Stimulated activated CD8-positive, alpha-beta memory T cell treated with anti-CD3 and anti-CD28 coated beads, Interleukin-4, amount 100 ng/mL, for 48 hours (primary cell): ENCODE data around the gene ZFPL1.
"Not testable (repeated sequence)": the region's sequence is repeated elsewhere in the genome, so short reads cannot be mapped to it uniquely, and the experiment has no call there.

ENCODE experiments used
- DNase-seq: peaks from one replicate; pipeline ENCODE4 v3.0.0-alpha.2; 2020

The ZFPL1 gene

DNA sequence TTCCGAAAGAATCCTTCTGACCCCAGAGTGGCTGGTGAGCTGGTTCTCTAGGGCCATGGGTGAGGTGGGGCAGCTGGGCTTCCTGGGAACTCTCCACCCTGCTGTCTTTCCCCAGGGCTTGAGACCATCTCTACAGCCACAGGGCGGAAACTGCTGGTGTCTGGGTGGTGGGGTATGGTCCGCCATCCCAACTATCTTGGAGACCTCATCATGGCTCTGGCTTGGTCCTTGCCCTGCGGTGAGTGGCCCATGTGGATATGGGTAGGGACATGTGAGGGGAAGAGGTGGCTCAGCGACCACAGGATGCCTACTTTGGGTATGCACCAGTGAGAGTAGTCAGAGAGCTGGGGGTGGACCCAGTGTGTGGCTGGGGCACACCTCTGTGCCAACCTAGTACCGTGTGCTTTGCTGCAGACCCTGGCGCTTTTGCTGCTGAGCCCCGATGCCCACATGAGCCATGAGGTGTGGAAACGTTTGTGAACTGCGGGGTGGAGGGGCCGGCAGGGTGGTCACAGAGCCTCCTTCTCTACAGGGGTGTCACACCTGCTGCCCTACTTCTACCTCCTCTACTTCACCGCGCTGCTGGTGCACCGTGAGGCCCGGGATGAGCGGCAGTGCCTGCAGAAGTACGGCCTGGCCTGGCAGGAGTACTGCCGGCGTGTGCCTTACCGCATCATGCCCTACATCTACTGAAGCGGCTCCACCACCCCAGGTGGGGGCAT lies 31.5 kb downstream of the ZFPL1 start:
- no peak for DNase-seq

DNA sequence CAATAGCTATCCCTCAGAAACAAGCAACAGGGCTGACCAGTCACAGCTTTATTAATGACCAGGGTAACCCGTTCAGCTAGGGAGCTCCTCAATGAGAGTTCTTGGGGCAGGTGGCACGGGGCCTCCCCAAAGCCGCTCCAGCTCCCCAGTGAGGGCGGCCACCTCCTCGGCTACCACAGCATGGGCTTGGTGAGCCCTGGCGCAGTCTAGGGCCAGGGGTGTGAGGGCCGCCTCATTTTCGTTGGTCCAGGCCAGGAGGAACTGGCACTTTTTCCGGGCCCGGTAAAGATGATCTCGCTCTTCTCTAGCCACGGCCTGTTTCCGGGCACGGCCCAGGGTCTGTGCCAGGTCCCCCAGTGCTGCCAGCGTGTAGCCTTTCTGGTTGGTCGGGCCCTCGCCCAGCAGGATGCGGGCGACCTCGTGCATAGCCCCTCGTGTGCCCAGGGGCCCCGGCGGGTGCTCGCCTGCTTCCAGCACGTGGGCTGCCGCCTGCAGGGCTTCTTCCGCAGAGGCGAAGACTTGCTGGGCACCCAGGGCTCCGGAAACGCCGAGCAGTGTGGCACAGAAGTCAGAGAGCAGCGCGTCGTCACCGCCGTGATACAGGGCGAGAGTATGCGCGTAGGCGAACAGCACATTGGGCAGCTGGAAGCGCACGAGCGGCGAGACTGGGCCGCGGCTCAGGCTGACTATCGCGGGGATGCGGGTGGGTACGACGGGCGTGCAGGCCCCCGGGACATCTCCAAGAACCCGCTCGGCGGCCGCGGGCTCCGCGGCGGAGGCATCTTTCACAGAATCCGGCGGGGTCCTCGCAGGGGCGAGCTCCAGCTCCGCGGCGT lies 32.6 kb downstream of the ZFPL1 start:
- DNase-seq = peak; percentile 76

DNA sequence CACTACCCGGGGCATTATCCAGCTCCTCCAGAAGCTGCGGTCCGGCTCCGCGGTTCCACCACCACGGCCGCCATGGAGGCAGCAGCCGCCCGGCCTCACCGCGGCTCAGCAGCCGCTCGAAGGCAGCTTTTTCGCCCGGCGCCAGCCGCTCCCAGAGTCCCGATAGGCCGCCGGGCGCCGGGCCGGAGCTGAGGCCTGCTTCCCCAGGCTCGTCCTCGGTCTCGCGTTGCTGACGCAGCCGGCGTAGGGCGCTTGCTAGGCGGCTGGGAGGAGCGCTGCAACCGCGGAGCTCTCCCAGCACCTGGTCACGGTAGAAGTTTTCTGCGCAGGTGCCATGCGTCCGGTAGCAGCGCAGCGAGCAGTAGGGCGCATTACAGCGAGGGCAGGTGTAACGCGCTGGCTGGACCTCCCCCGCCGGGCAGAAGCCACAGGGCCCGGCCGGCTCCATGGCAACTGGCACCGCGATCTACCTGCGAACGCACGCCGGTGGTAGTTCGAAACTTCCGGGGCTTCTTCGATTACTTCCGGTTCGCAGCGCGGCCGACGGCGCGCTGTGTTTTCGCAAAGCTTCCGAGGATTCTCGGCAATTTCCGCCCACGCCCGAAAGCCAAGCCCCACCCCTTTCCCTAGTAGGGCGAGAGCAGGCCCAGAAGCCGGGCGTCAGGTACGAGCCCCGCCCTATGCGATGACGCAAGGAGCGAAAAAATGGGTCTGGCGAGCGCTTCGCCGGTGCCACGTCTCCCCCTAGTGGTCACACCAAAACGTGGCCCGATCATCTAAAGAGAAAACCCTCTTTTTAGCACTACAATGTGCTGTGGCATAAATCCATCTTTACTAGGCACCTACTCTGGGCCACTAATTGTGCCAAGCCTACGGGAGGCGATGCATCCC lies 33.4 kb downstream of the ZFPL1 start, which contains the start of gene ZNHIT2:
ZNHIT2 (minus strand) TSS at position 496 of the 891 bp plus-strand sequence; CDS start at position 448, 48 bp downstream.
- DNase-seq = peak; percentile 100

DNA sequence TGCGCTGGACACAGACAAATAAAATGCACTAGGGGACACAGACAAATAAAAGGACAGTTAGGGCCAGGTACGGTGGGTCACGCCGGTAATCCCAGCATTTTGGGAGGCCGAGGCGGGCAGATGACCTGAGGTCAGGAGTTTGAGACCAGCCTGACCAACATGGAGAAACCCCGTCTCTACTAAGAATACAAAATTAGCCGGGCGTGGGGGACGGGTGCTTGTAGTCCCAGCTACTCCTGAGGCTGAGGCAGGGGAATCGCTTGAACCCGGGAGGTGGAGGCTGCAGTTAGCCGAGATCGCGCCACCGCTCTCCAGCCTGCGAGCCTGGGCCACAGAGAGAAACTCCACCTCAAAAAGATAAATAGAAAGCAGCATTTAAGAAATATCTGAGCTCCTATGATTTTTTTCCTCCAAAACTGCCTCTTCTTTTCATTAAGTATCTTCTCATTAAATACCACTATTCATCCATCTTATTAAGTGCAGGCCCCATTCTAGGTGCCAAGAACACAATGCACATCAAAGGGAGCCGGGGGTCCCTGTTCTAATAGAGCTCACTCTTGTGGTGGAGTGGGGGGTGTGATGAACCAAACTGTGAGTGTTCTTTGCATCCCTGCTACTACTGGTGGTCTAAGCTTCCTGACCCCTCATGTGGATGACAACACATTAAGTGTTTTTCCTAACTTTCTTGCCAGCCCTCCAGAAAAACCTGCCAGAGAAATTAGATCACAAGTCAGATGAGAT lies 34.2 kb downstream of the ZFPL1 start:
- no peak for DNase-seq

DNA sequence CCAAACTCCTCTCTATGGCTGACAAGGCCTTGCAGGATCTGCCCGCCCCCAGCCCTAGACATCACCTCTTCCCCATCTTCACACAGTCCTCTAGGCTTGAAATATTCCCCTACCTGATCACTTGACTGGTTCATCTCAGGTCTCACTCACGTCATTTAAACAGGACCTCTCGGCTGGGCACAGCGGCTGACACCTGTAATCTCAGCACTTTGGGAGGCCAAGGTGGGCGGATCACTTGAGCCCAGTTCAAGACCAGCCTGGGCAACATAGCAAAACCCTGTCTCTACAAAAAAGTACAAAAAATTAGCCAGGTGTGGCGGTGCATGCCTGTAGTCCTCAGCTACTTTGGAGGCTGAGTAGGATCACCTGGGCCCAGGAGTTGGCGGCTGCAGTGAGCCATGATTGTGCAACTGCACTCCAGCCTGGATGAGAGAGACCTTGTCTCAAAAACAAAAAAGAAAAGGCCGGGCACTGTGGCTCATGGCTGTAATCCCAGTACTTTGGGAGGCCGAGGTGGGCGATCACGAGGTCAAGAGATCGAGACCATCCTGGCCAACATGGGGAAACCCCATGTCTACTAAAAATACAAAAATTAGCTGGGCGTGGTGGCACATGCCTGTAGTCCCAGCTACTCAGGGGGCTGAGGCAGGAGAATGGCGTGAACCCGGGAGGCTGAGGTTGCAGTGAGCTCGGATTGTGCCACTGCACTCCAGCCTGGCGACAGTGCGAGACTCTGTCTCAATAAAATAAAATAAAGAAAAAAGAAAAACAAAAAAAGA lies 35.1 kb downstream of the ZFPL1 start:
- DNase-seq = not testable (repeated sequence)

DNA sequence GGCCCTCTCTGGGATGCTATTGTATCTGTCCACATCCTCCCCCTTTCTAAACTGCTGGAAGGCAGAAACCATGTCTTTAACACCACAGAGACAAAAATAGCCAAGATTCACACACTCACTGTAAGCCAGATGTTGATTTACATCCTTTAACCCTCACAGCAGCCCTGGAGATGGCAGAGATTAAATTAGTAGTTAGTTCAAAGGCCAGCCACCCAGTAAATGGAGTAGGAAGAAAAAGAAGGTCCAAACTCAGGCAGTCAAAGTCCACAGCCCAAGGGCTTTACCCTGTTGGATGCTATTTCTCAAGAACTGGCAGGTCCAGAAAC lies 35.6 kb downstream of the ZFPL1 start:
- DNase-seq = no peak

DNA sequence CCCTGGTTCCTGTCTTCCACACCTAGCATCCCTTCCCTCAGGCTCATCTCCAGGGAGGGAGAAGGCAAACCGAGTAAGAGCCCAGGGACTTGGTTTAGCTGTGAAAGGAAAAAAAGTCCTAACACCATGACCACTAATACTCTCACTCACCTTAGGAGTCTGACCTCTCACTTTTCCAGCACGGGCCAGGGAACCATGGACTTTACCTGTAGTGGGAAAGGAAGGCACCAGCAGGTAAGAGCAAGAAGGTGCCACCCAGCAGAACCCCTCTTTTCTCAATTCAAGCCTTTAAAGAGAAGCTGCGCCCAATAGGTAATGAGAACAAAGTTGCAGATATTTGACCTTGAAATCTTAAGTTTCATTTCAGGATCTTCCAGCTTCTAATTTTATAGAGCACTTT lies 36.8 kb downstream of the ZFPL1 start:
- DNase-seq = no peak

DNA sequence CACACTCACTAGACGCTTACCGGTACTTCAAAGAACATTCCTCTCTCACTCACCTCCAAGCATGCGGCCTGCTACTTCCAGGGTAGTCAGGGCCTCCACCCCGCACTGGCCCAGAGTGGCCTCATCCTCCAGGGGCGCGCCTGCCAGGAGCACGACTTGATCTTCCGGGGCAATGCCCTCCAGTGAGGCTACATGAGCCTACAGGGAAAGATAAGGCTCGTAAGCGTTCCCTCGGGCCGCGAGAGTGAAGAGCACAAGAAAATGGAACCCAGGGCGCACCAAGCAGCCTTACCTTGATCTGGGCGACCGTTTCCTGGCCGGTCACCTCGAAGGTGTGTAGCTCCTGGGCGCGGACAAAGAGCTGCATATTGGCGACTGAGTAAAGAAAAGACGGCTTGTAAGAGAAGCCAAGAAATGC lies 37.4 kb downstream of the ZFPL1 start:
- DNase-seq = no peak

DNA sequence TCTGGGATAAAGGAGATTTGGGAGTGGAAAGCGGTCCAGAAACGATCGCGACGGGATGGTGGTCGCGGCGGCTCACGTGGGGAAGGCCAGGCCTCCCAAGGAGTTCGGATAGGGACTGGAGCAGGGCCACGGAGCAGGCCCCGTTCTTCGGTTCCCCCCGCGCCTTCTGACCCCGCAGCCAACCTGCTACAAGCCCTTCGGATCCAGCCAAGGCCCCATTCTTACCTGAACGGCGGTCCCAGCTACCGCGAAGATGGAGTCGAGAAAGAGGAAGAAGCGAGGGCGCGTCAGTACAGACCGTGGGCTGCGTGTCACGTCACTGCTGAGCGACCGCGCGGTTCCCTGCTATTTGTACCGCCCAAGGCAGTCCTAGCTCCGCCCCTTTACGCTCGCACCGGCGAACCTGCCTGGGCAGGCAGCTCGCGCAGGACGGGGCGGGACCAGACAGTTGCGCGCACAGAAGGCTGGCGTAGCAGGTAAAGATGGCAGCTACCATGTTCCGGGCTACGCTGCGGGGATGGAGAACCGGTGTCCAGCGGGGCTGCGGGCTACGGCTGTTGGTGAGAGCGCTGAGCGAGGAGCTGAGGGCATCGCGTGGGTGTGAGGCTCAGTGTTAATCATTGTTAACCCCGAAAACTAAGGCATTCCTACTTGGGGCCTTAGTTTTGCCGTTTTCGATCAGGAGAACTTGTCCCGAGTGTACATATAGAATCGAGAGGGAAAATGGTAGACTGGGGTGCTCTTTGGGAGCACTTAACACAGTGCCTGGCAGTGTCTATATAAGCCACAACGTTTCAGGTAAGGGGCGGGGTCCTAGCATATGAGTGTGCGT lies 38.1 kb downstream of the ZFPL1 start, which contains the start of the genes FAU and MRPL49:
FAU (minus strand) TSS at position 270 of the 832 bp plus-strand sequence. CDS start 321 bp downstream, outside the sequence.
MRPL49 (plus strand) TSS at position 457 of the 832 bp plus-strand sequence; CDS start at position 483, 26 bp downstream.
- DNase-seq = peak; percentile 99

DNA sequence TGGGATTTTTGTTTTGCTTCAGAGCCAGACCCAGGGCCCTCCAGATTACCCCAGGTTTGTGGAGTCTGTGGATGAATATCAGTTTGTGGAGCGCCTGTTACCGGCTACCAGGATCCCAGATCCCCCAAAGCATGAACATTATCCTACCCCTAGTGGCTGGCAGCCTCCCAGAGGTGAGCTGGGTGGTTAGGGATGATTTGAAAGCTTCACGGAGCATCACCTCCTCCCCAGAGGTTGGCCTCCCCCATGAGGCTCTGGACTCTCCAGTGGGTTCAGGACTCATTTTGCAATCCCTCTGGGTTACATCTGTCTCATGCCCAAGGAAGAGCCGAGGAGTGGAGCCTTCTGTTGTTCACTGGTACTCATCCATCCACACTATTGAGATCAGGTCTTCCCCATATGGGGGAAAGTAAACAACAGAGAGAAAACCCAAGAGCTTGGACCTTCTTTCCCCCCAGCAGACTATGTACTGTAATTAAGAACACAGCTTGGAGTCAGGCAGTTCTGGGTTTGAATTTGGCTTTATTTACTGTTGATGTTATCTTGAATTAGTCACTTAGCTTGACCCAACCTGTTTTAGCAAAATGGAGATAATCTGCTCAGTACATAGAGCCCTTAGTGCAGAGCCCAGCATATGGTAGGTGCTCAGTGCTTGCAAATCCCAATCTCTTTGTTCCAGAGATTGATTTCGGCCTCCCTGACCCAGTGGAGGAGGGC lies 40.6 kb downstream of the ZFPL1 start:
- DNase-seq = no peak

DNA sequence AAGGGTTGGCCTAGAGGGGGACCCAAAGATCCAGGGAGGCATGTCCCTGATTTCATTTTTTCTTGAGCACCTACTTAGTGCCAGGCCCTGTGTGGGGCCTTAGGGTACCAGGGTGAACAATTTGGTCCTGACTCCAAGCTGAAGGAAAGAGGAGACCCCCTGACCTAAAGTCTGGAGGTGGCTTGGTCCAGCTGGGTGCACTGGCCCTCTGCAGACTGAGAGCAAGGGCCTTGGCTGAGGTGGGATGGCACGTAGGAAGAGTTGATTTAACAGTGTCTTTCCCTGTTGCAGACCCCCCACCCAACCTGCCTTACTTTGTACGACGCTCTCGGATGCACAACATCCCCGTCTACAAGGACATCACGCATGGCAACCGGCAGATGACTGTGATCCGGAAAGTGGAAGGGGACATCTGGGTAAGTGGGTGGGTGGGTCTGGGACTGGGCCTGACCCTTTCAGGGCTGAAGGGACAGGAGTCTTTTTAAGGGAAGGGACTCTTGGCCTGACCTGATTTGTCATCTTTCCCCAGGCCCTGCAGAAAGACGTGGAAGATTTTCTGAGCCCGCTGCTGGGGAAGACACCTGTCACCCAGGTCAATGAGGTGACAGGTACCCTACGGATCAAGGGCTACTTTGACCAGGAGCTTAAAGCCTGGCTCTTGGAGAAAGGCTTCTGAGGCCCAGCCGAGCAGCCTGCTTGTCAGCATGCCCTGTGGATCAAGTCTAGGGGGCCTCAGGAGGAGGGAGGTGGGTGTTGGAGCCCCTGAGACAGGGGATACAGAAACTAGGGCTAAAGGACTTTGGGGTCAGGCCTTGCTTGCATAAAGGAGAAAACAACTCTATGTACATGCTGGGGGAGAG lies 41.4 kb downstream of the ZFPL1 start:
- DNase-seq = no peak

DNA sequence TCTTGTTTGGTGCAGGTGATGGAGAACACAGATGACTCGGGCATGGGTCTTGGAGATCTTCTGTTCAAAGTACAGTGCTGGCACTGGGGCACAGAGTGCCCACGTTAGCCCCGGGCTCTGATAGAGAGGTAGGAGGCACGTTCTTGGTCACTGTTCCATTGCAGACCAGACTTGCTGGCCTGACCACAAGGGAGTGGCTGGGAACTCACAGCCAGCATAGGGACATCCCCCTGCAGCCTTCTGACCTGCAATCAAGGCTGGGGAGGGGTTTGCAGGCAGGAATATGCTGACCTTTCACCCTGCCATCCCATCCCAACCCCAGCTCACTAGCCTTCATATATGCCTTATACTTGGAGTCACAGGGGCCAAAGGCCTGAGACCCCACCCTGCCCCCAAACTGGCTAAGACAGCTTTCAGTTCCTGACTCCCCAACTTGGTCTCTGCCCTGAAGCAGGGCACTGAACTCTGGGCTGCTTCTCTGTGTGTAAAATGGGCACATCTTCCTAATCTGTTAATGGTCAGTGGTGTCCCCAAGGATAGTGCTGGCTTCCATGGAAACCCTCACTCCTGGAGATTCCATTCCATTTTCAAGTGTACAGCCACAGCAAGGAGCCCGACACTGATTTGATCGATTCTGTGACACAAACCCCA lies 42.7 kb downstream of the ZFPL1 start:
- DNase-seq = no peak

DNA sequence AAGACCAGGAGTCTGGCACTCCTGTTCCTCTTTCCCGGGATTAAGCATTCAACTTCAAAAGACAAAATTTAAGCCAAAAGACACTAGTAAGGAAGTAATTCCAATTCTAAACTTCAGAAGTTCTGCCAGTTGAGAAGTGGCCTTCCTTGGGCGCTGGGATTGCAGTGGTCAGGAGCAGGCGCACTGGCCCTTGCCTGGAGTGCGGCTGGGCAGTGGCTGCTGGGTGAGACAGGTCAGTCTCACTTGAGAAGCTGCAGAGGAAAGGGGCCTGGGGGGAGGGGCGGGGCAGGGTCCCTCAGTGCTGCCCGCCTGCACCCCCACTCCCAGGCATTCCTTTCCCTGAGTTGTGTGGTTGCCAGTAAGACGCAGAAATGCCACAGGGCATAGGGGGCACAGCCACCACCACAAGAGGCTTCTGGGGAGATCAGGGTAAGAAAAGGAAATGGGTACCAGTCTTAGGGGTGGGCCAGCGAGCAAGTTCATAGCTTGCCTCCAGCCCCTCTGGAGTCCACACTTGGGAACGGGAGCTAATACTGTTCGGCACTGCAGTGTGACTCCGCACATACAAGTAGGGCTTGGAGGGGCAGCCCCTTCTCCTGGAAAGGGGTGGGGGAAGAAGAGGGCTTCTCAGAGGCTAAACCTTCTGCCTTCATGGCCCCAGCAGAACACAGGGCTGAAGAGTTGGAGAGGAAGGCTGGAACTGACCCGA lies 43.6 kb downstream of the ZFPL1 start:
- DNase-seq = no peak

DNA sequence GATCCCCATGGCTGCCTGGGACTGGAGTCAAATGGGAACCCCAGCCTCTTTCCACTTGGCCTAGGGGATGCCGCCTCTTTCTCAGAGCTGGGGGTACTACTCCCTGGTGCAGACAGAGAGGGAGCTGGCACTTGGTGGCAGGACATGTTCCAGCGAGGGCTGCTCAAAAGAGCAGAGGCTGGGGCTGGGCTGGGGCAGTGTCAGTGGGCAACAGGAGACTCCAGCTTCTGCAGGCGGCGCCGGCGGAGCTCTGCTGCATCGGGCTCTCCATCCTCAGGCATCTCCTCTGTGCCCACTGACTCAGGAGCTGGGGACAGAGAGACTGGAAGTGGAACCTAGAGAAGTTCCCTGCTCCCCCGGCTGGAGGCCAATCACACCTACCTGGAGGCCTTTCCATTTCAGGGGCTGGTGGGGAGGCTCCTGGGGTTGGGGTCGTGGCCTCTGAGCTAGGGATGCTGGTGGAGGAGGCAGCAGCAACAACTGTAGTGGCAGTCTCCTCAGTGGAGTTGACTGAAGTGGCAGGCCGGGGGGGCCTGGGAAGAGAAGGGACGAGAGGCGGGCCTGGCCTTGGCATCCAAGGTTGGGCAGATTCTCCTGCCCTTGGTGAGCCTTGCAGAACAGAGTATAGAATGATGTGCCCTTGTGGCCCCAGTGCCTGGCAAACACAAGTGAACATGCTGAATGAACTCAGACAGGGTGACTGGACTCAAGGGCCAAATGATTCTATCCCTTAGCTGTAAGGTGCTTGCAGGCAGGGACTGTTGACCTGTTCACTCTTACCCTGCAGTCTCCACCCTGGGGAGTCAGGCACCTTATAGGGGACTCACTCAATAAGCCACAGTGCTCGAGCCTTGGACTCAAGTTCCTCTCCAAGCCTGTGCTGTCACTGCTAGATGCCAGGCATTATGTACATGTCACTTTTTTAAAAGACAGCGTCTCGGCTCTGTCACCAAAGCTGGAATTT lies 44.4 kb downstream of the ZFPL1 start:
- no peak for DNase-seq

DNA sequence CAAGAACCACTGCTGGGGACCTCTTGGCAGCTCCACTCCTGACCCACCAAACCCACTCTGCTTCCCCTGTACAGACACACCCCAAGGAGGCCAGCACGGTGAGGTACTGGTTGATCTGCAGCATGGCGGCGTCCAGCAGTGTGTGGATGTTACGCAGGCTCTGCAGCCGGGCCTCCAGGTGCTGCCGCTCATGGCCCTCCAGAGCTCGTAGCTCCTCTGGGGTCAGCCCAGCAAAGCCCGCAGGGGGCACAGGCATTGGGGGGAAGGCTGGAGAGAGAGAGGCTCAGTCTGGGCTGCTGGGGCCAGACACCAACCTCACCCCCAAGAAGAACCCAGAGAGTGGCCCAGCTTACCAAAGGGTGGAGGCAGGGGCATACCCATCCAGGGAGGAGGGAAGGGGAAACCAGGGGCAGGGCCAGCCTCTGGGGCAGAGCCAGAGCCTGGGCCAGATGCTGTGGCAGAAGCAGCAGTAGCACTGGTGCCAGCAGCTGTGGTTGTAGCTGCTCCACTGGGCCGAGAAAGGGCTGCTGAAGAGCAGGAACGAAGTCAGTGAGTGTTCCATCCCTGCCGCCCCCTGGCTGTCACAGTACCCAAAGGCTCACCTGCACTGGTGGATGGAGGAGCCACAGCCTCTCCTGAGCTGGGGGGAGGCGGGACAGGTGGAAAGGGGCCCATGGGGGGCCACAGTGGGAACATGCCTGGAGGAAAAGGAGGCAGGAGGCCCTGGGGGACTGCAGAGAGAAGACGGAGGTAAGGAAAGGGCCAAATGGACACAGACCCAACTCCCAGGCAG lies 45.8 kb downstream of the ZFPL1 start:
- DNase-seq = no peak
